ENCODE data around the gene PTPRT.

PTPRT gene

DNA sequence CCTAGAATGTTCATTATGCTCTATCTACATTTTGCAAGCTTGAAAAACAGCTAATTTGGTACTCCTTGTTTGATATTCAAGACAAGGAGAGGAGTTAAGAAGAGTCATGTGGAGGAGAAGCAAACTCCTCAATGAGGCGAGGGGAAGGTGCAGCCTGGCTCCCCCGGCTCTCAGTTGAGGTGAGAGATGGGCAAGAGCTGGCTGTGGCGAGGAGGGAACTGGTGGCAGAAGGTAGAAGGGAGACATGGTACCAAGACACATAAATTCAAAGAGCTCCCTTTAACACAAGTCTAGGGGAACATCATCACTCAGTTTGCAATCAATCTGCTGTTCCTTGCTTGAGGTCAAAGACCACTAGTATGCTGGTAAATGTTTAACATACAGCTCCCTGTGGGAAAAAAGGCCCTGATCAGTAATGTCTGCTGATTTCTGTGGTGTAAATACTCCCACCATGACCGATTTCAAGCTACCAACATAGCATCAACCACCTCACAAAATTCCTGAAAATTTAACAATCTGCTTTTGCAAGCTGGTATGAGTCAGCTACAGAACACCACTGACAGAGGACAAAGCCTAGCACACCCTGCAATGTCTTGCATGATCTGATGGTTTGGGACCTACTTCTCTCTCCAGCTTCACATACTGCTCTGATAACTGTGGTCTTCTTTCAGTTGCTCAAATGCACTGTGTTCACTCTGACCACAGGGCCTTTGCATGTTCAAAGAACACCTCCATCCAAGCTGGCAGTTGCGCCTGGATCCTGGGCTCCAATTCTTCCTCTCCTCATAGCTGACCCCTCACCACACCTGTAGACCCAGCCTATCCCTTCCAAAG lies 1055.2 kb downstream of the PTPRT start:
- Histone ChIP-seq H3K9me3 (no peaks in the 10 kb centered on the region), H3K27me3 (no peaks in the 10 kb centered on the region), H3K4me1 (ENCODE audit: control insufficient read depth in 1 of 2, insufficient read depth in 1 of 2, low read depth in 1 of 2, low read length in 1 of 2) (no peaks in the 10 kb centered on the region), H3K36me3 (no peaks in the 10 kb centered on the region), H3K27ac (no peak overlapping the region), H3K4me3 (ENCODE audit: low read depth in 1 of 2, low read length in 1 of 2) (no peak overlapping the region)
- TF ChIP-seq, protein P1, sequence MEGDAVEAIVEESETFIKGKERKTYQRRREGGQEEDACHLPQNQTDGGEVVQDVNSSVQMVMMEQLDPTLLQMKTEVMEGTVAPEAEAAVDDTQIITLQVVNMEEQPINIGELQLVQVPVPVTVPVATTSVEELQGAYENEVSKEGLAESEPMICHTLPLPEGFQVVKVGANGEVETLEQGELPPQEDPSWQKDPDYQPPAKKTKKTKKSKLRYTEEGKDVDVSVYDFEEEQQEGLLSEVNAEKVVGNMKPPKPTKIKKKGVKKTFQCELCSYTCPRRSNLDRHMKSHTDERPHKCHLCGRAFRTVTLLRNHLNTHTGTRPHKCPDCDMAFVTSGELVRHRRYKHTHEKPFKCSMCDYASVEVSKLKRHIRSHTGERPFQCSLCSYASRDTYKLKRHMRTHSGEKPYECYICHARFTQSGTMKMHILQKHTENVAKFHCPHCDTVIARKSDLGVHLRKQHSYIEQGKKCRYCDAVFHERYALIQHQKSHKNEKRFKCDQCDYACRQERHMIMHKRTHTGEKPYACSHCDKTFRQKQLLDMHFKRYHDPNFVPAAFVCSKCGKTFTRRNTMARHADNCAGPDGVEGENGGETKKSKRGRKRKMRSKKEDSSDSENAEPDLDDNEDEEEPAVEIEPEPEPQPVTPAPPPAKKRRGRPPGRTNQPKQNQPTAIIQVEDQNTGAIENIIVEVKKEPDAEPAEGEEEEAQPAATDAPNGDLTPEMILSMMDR (IDR thresholded peaks at IDR 0.05), result no peak

DNA sequence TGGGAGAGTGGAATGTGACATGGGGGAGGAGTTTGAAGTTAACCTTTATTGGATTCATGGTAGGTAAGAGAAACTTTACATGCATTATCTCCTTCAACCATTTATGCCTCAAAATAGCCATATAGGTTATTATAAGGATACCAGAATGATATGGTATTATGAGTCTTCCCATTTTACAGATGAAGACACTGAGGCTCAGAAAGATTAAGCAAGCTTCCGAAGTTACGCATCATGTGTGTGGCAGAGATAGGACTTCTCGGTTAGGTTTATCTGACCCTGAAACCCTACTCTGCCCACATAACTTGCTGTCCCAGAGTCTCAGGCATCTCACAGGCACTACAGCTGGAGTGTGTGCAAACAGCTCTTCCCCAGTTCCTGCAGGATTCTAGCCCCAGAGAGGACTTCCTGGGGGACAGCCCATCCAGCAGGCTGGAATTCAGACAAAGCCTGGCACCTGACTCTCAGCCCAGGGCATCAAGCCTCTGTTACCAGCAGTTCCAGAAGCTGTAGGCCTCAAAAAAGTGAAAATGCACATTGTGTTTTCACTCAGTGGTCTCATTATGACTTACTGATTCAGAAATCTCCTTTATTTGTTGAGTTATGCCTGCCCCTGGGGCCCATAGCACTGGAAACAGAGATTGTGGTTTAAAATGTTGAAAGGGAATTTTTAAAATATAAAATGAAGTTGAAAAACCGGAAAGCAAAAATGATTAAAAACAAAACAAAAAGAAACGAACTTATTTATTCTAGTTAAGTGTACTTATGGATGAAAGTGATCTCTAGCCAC lies 1058.7 kb downstream of the PTPRT start:
- H3K36me3 ChIP-seq, result no peaks in the 10 kb centered on the region
- H3K27ac ChIP-seq, result no peak overlapping the region
- H3K9me3 ChIP-seq, result no peaks in the 10 kb centered on the region
- TF ChIP-seq, protein P1 (IDR thresholded peaks at IDR 0.05), result no peak
- H3K4me3 ChIP-seq (ENCODE audit: low read depth in 1 of 2, low read length in 1 of 2), result no peak overlapping the region
- no peaks in the 10 kb centered on the region for H3K4me1 ChIP-seq (ENCODE audit: control insufficient read depth in 1 of 2, insufficient read depth in 1 of 2, low read depth in 1 of 2, low read length in 1 of 2)
- H3K27me3 ChIP-seq, result no peaks in the 10 kb centered on the region

DNA sequence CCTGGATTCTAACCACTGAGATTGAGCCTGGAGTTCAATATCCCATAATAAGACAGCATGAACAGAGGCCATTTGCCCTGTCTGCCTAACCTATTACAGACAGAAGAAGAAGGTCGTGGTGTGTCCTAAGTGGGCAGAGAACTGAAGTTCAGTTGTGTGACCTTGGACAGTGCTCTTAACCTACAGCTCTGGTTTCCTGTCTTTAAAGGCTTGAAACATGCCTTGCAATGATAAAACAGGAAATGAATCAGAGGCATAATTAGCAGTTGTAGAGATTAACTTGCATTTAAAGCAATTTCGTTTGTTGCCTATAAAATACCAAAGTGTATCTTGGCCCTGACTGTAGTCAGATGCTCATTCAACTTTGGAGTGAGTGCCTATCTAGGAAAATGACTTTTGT lies 1064.3 kb downstream of the PTPRT start:
- Histone ChIP-seq H3K4me3 (ENCODE audit: low read depth in 1 of 2, low read length in 1 of 2) (no peak overlapping the region), H3K9me3 (no peaks in the 10 kb centered on the region), H3K4me1 (ENCODE audit: control insufficient read depth in 1 of 2, insufficient read depth in 1 of 2, low read depth in 1 of 2, low read length in 1 of 2) (no peaks in the 10 kb centered on the region), H3K27me3 (no peaks in the 10 kb centered on the region), H3K36me3 (no peaks in the 10 kb centered on the region), H3K27ac (no peak overlapping the region)
- TF ChIP-seq, protein P1 (IDR thresholded peaks at IDR 0.05), result no peak

DNA sequence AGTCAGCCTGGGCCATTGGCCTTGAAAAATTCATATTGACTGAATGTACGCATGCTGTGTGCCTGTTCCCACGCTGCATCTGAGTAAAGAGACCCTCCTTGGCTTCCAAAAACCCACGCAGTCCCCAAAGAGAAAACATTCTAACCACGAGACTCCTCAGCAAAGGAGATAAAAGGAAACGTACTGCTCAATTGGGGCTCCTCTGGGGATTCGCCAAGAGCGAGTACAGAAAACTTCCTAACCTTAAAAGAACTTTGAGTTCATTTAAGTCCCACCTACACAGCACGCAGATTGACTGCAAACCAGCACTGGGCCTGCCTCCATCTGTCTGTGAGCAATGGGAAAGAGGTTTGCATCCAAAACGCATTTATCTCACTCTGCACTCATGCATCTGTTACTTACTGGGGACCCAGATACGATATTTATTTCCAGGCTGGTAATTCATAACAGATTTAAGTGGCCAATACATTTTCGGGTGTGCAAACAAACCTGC lies 1065.7 kb downstream of the PTPRT start:
- Histone ChIP-seq H3K4me3 (ENCODE audit: low read depth in 1 of 2, low read length in 1 of 2) (no peak overlapping the region), H3K4me1 (ENCODE audit: control insufficient read depth in 1 of 2, insufficient read depth in 1 of 2, low read depth in 1 of 2, low read length in 1 of 2) (no peaks in the 10 kb centered on the region), H3K36me3 (no peaks in the 10 kb centered on the region), H3K9me3 (no peaks in the 10 kb centered on the region), H3K27ac (no peak overlapping the region), H3K27me3 (no peaks in the 10 kb centered on the region)
- TF ChIP-seq, protein P1 (IDR thresholded peaks at IDR 0.05), result no peak

DNA sequence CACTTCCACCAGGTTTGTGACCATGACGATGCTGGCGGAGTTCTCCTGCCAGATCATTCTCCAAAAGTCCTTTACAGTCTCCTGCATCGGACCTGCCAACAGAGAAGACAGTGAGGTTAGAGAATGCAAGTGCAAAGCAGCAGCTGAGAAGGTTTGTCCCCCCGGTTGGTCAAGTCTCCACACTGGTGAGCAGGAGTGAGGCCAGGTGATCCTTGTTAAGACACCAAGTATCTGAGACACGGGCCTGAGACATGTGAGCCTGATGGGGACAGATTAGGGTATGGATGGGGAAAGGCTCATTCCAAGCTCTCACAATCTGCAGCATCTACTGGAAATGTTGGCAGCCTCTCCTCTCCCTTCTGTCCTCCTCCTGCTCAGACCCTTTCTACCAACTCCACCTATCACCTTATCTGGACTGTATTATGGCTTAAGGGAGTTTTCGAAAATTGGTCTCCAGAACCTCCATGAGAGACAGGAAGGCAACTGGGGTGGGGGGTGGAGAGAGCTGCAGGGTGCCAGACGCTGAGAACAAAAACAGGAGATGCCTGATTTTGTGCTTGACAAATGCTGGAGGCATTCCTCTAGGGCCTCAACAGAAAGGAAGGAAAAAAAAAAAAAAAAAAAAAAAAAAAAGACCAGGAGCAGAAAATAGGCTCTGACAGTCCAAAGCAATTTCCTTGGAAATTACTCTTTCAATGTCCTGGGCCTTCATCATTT lies 1071.1 kb downstream of the PTPRT start:
- H3K4me3 ChIP-seq (ENCODE audit: low read depth in 1 of 2, low read length in 1 of 2), result no peak overlapping the region
- no peaks in the 10 kb centered on the region for H3K36me3 ChIP-seq
- H3K9me3 ChIP-seq, result no peaks in the 10 kb centered on the region
- no peaks in the 10 kb centered on the region for H3K4me1 ChIP-seq (ENCODE audit: control insufficient read depth in 1 of 2, insufficient read depth in 1 of 2, low read depth in 1 of 2, low read length in 1 of 2)
- H3K27ac ChIP-seq, result no peak overlapping the region
- TF ChIP-seq, protein P1 (IDR thresholded peaks at IDR 0.05), result no peak
- H3K27me3 ChIP-seq, result no peaks in the 10 kb centered on the region

Measured in neutrophil (primary cell).